Activated T-helper 1 cell treated with anti-CD3 and anti-CD28 coated beads, Interleukin-12 subunit alpha, Interleukin-12 subunit beta, Interleukin-2, Interleukin-4 antibody, amounts not matched to agents 30 ng/mL and 10 ng/mL and 1 ng/mL, durations not matched to agents 14 hours and 24 hours and 36 hours (primary cell): ENCODE measurements around the gene ZNF675. TPM values are rescaled to one million over a fixed set of nuclear protein-coding genes. Genes with fewer than 3 reads are reported as not detected.
"Not testable (repeated sequence)": the region's sequence is repeated elsewhere in the genome, so short reads cannot be mapped to it uniquely, and the experiment has no call there.

Source experiments
- DNase-seq: peaks from one replicate; pipeline ENCODE4 v3.0.0; 2021; ENCODE audit warnings: low spot score
- H3K27ac Mint-ChIP-seq: one replicate; pipeline ENCODE4 v1.8.0; 2021; ENCODE audit warnings: mild to moderate bottlenecking, mixed read lengths
- H3K27me3 Mint-ChIP-seq: one replicate; pipeline ENCODE4 v1.8.0; 2022; ENCODE audit warnings: mild to moderate bottlenecking, moderate library complexity, mixed read lengths; ENCODE audit not compliant: insufficient read depth
- H3K36me3 Mint-ChIP-seq: one replicate; pipeline ENCODE4 v1.8.0; 2021; ENCODE audit warnings: low read depth, mixed read lengths
- H3K4me1 Mint-ChIP-seq: one replicate; pipeline ENCODE4 v1.8.0; 2021; ENCODE audit warnings: low read depth, mixed read lengths
- H3K4me3 Mint-ChIP-seq: one replicate; pipeline ENCODE4 v1.8.0; 2021; ENCODE audit warnings: mild to moderate bottlenecking, moderate library complexity, mixed read lengths
- H3K9me3 Mint-ChIP-seq: one replicate; pipeline ENCODE4 v1.8.0; 2021; ENCODE audit warnings: mixed read lengths
- intact Hi-C: fragments of 100-400 bp; cut with micrococcal nuclease; formaldehyde crosslinking; loops from one replicate; pipeline ENCODE4 v1.15.1; 2024
- total RNA-seq: library from RNA; stranded (reverse); gene quantifications from 2 replicates; pipeline ENCODE4 v1.2.3, GENCODE V29; 2022

Gene ZNF675
- total RNA-seq, 1 donor from 2014 or later = 17.0 TPM

DNA sequence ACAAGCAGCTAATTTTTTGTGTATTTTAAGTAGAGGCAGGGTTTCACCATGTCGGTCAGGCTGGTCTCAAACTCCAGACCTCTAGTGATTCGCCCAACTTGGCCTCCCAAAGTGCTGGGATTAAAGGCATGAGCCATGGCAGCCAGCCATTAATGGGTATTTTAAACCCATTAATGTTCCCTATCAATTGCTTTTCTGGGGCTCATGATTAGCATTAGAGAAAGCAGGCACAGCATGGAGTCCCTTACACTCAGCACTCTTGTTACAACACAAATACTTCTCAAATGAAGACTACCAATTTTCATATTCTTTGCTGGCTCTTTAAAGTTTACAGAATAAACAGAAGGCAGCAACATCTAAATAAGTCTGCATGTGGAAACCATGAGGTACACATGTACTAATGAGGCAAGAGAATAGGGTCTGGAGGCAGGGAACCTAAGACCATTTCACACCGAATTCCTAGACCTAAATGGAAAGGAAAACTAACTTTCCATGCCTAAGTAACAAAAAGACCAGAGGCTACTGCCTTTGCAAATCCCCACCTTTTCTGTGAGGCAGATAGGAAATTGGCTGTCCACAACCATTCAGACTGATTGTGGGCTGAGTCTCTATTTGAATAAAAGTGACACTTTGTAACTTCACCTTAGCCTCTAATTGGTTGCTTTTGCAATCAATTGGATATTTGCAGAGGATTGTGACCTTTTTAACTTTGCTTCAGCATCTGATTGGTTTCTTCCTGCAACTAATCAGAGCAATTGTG lies 21.2 kb downstream of the ZNF675 start:
- Mint-ChIP-seq H3K27me3 (no peaks in the 10 kb centered on the region), H3K4me1 (no peaks in the 10 kb centered on the region), H3K36me3 (peaks cover 78% of the 10 kb centered on the region), H3K4me3 (no peak overlapping the region), H3K27ac (no peak overlapping the region), H3K9me3 (peaks cover 63% of the 10 kb centered on the region)
- DNase-seq = no peak
- intact Hi-C loops = no loop called here

DNA sequence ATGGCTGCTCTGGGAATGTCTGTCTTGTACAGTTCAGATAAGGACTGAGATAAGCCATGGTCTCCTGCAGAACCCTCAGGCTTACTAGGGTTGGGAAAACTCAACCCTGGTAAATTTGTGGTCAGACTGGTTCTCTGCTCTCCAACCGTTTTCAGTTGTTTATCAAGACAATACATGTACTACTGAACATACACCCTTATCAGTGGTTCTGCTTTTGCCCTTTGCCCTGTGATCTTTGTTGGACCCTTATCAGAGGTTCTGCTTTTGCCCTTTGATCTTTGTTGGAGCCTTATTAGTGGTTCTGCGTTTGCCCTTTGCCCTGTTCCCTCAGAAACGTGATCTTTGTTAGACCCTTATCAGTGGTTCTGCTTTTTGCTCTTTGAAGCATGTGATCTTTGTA lies 37.2 kb downstream of the ZNF675 start:
- DNase-seq, H3K4me1 Mint-ChIP-seq, intact Hi-C loops, H3K27ac Mint-ChIP-seq, H3K4me3 Mint-ChIP-seq, H3K27me3 Mint-ChIP-seq: not testable (repeated sequence)
- peaks cover 63% of the 10 kb centered on the region for H3K9me3 Mint-ChIP-seq
- H3K36me3 Mint-ChIP-seq = peaks cover 22% of the 10 kb centered on the region

Other genes starting within 250 kb of the ZNF675 start
- gene ZNF681, start 71.7 kb upstream of the ZNF675 start, total RNA-seq = 3.0 and 3.3 TPM in 2 replicates
- 10.7 and 12.6 TPM in 2 replicates for gene ZNF726, start 227.7 kb upstream of the ZNF675 start, total RNA-seq